HepG2 (cell line): ENCODE results near the gene PALM. TPM values are rescaled to one million over a fixed set of nuclear protein-coding genes. Genes with fewer than 3 reads are reported as not detected.
A peak's percentile ranks its signal among the peaks of the same experiment; 100 is the strongest.

Source experiments
- ATAC-seq: fragments of 200-7000 bp; cut with Tn5 transposase; 3 replicates; pipeline ENCODE4 v1.9.1; 2020; ENCODE audit warnings: mild to moderate bottlenecking, moderate library complexity
- BruUV-seq: library from RNA; stranded (reverse); fragments of 400-500 nt; replicated peaks from 2 replicates; lab custom pipeline; 2021; lab: Mats Ljungman, UMichigan
- CTCF ChIA-PET: fragments of 300-600 bp; formaldehyde crosslinking; extraction: SDS; loops from one replicate; lab custom pipeline; 2021; ENCODE audit warnings: low total read pairs, inconsistent platforms, low intra/inter-chr PET ratio; lab: Yijun Ruan, JAX
- POLR2A ChIA-PET: fragments of 350-600 bp; sonication (Branson Sonifier 250); formaldehyde crosslinking; loops from one replicate; lab custom pipeline; 2020; ENCODE audit warnings: antibody characterized with exemption, inconsistent platforms; lab: Yijun Ruan, JAX
- DNase-seq: peaks from one replicate; pipeline ENCODE4 v3.0.0-alpha.2; 2015; ENCODE audit warnings: low spot score
- FAIRE-seq: peaks from 3 replicates; lab custom pipeline; 2011; peaks lifted over from hg19 to GRCh38; lab: Jason Lieb, UNC
- H2AFZ ChIP-seq: one replicate; pipeline ENCODE4 v1.6.1; 2011; ENCODE audit warnings: low read length, inconsistent platforms
- H3K27ac ChIP-seq: fragments of 300-600 bp; 3 replicates; pipeline ENCODE4 v1.8.0; 2011; ENCODE audit warnings: mixed run types, mild to moderate bottlenecking, mixed read lengths, low read length, inconsistent platforms; ENCODE audit not compliant: insufficient read depth; ENCODE audit errors: extremely low read length
- H3K27me3 ChIP-seq, 2 experiments: fragments of 200-600 bp in 1 of 2; 2 replicates in 1 of 2; 3 replicates in 1 of 2; pipeline versions ENCODE4 v1.6.0 to v1.8.0; 2011; ENCODE audit warnings: low read length in 2 of 2, mild to moderate bottlenecking in 2 of 2, moderate library complexity in 2 of 2, inconsistent platforms in 1 of 2; ENCODE audit not compliant: insufficient read depth in 2 of 2, control insufficient read depth in 1 of 2
- H3K36me3 ChIP-seq, 2 experiments: fragments of 200-600 bp in 1 of 2; replicated peaks in 1 of 2; 2 replicates in 1 of 2; 3 replicates in 1 of 2; pipeline versions ENCODE4 v1.5.1 to v1.8.0; 2011; ENCODE audit warnings: low read length in 2 of 2, inconsistent platforms in 1 of 2; ENCODE audit not compliant: insufficient read depth in 2 of 2, control insufficient read depth in 1 of 2
- H3K4me1 ChIP-seq: 2 replicates; pipeline ENCODE4 v1.5.1; 2012; ENCODE audit warnings: low read length, inconsistent platforms; ENCODE audit not compliant: insufficient read depth
- H3K4me2 ChIP-seq: 2 replicates; pipeline ENCODE4 v1.6.0; 2011; ENCODE audit warnings: low read depth, low read length, inconsistent platforms
- H3K4me3 ChIP-seq, 3 experiments: fragments of 200-600 bp in 1 of 3; sonication (generic), shearing (Covaris generic) in 1 of 3; replicated peaks in 1 of 3; 2 replicates each; pipeline ENCODE4 v1.5.1; 2011 to 2016; ENCODE audit warnings: low read length in 3 of 3, inconsistent platforms in 2 of 3, low read depth in 2 of 3, mild to moderate bottlenecking in 2 of 3, control low read depth in 1 of 3, mixed read lengths in 1 of 3; ENCODE audit not compliant: insufficient read depth in 1 of 3
- H3K79me2 ChIP-seq: one replicate; pipeline ENCODE4 v1.6.1; 2011; ENCODE audit warnings: low read length, inconsistent platforms; ENCODE audit not compliant: insufficient read depth
- H3K9ac ChIP-seq: 2 replicates; pipeline ENCODE4 v1.6.0; 2011; ENCODE audit warnings: mild to moderate bottlenecking, low read depth, low read length, inconsistent platforms; ENCODE audit not compliant: insufficient read depth
- H3K9me3 ChIP-seq: 2 replicates; pipeline ENCODE4 v1.5.1; 2012; ENCODE audit warnings: mild to moderate bottlenecking, low read length
- H4K20me1 ChIP-seq: 2 replicates; pipeline ENCODE4 v1.6.0; 2011; ENCODE audit warnings: inconsistent platforms, mild to moderate bottlenecking, low read length, moderate library complexity; ENCODE audit not compliant: insufficient read depth
- ATF7 ChIP-seq, 2 experiments: fragments of 450-650 bp in 1 of 2; sonication (generic) in 1 of 2; formaldehyde crosslinking in 1 of 2; IDR thresholded peaks; 2 replicates each; pipeline versions ENCODE4 v1.4.0 to v1.6.1; 2016 to 2020; ENCODE audit warnings: antibody characterized with exemption in 1 of 2, mild to moderate bottlenecking in 1 of 2, missing genetic modification reagents in 1 of 2
- MAFG ChIP-seq: sonication (generic); formaldehyde crosslinking; IDR thresholded peaks from 2 replicates; pipeline ENCODE4 v1.5.1; 2020; ENCODE audit warnings: mild to moderate bottlenecking, missing genetic modification reagents
- MTA3 ChIP-seq: sonication (generic); formaldehyde crosslinking; IDR thresholded peaks from 2 replicates; pipeline ENCODE4 v1.4.0; 2020; ENCODE audit warnings: missing genetic modification reagents
- PHF8 ChIP-seq: sonication (generic); formaldehyde crosslinking; IDR thresholded peaks from 2 replicates; pipeline ENCODE4 v1.5.0; 2020; ENCODE audit warnings: missing genetic modification reagents
- RAD21 ChIP-seq: fragments of 450-650 bp; formaldehyde crosslinking; IDR thresholded peaks from 2 replicates; pipeline ENCODE4 v1.5.0; 2020; ENCODE audit warnings: mild to moderate bottlenecking
- REPIN1 ChIP-seq: sonication (generic); formaldehyde crosslinking; IDR thresholded peaks from 2 replicates; pipeline ENCODE4 v1.8.0; 2022; ENCODE audit warnings: missing genetic modification reagents, low read depth, mild to moderate bottlenecking, borderline replicate concordance
- SAP130 ChIP-seq: IDR thresholded peaks from 2 replicates; pipeline ENCODE4 v1.6.1; 2016; ENCODE audit warnings: low read depth
- SRY ChIP-seq: sonication (generic); formaldehyde crosslinking; IDR thresholded peaks from 2 replicates; pipeline ENCODE4 v1.8.0; 2022; ENCODE audit warnings: mild to moderate bottlenecking, missing genetic modification reagents
- XRCC5 ChIP-seq: fragments of 200-400 bp; formaldehyde crosslinking; optimal IDR thresholded peaks from 2 replicates; pipeline ENCODE3; 2017; ENCODE audit warnings: mild to moderate bottlenecking, low read length
- ZFX ChIP-seq: sonication (generic); formaldehyde crosslinking; IDR thresholded peaks from 2 replicates; pipeline ENCODE4 v1.4.0; 2020; ENCODE audit warnings: mild to moderate bottlenecking, low read depth, missing genetic modification reagents, moderate library complexity
- ZFY ChIP-seq: sonication (generic); formaldehyde crosslinking; IDR thresholded peaks from 2 replicates; pipeline ENCODE4 v1.4.0; 2020; ENCODE audit warnings: missing genetic modification reagents
- ZKSCAN1 ChIP-seq: fragments of 150-350 bp; IDR thresholded peaks from 2 replicates; pipeline ENCODE4 v1.6.1; 2014; ENCODE audit warnings: low read length
- ZMYM3 ChIP-seq: sonication (generic); formaldehyde crosslinking; IDR thresholded peaks from 2 replicates; pipeline ENCODE4 v1.5.1; 2020; ENCODE audit warnings: mild to moderate bottlenecking, missing genetic modification reagents
- ZNF292 ChIP-seq: sonication (generic); formaldehyde crosslinking; IDR thresholded peaks from 2 replicates; pipeline ENCODE4 v1.8.1; 2022; ENCODE audit warnings: mild to moderate bottlenecking, low read depth, missing genetic modification reagents, borderline replicate concordance
- ZNF354B ChIP-seq: sonication (generic); formaldehyde crosslinking; IDR thresholded peaks from 2 replicates; pipeline ENCODE4 v1.8.0; 2022; ENCODE audit warnings: mild to moderate bottlenecking, missing genetic modification reagents
- ZNF772 ChIP-seq: sonication (generic); formaldehyde crosslinking; IDR thresholded peaks from 2 replicates; pipeline ENCODE4 v1.5.0; 2020; ENCODE audit warnings: mild to moderate bottlenecking, missing genetic modification reagents
- WGBS: methylation state at CpG from one replicate; pipeline ENCODE4 v1.1.6; 2017; ENCODE audit warnings: low lambda C conversion rate; 5-methylcytosine and 5-hydroxymethylcytosine counted together
- in situ Hi-C: cut with HindIII; loops from 2 replicates; pipeline ENCODE4 v1.10.0; 2017; ENCODE audit warnings: low pct_unique_long_range_greater_than_20kb; ENCODE audit not compliant: extremely low pct_ligation_motif_present
- intact Hi-C: fragments of 100-400 bp; cut with micrococcal nuclease; formaldehyde crosslinking; loops from one replicate; pipeline ENCODE4 v1.10.0; 2022; ENCODE audit not compliant: unreplicated experiment
- polyA plus RNA-seq, 8 experiments: library from polyadenylated mRNA; depleted of rRNA in 3 of 8; stranded (reverse) in 7 of 8; unstranded in 1 of 8; fragments of >200 nt; fragmentation: Illumina TruSeq in 4 of 8; extraction: Trizol in 4 of 8; gene quantifications; 2 replicates each; pipeline versions ENCODE4 v1.2.1 to v1.2.3, GENCODE V29; 2011 to 2016; ENCODE audit warnings: low read depth in 4 of 8, missing spikeins in 1 of 8, mixed read lengths in 1 of 8; ENCODE audit not compliant: insufficient read depth in 1 of 8
- total RNA-seq, 5 experiments: library from RNA; depleted of rRNA; stranded (reverse); fragments of >200 nt; fragmentation: Illumina TruSeq; extraction: Trizol; gene quantifications; 2 replicates each; pipeline ENCODE4 v1.2.3, GENCODE V29; 2016; ENCODE audit warnings: low read depth in 1 of 5
- TF ChIP-seq, protein P1 (sequence below): sonication (generic); formaldehyde crosslinking; IDR thresholded peaks from 2 replicates; pipeline ENCODE4 v1.4.0; 2020; ENCODE audit warnings: missing genetic modification reagents; ENCODE audit errors: not compliant biosample characterization
- TF ChIP-seq, protein P2 (sequence below): sonication (generic); formaldehyde crosslinking; IDR thresholded peaks from 2 replicates; pipeline ENCODE4 v1.5.1; 2020; ENCODE audit warnings: mild to moderate bottlenecking, missing genetic modification reagents, moderate library complexity

Gene PALM
- total and polyA plus RNA-seq, 2 of the 13 experiments (the other 11 are each of a cell fraction or from before 2014, with no cell fraction given), result 4.0 to 9.7 TPM

DNA sequence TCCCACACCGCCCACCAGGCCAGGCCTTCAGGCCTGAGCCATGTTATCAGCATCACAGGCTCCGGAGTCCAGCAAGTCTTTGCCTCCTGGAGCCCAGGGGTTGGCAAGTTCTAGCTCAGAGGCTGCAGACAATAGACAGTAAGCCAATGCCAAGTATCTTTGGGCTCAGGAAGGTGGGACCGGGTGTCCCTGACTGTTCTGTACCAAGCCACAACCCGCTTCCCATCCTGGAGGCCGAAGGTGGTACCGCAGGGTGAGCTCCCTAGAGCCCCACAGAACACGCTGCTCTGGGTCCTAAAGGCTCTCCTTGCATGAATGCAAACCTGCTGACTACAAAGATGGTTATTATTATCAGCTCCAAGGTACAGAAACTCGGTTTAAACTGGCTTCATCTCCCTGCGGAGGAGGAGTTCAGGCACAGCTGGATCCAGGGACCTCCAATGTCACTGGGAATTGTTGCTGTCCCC, 38.1 kb upstream of the PALM start:
- H3K9ac ChIP-seq, result no peak overlapping the region
- 12% methylated on average over 5 of the region's 9 CpGs for WGBS
- ATAC-seq (peak; percentile 89), FAIRE-seq (peak; percentile 44), DNase-seq (peak; percentile 75)
- no peak overlapping the region for H3K27ac ChIP-seq
- intact Hi-C loops, result no loop called here
- H3K36me3 ChIP-seq, result no peaks in the 10 kb centered on the region
- no peak overlapping the region for H2AFZ ChIP-seq
- in situ Hi-C loops, result no loop called here
- ChIA-PET POLR2A (interaction anchor here (0.9 to 2.8 kb wide), 8 partner anchors 9 to 68 kb away, joined by 3 to 13 read pairs (median 4); no protein-coding TSS in a partner anchor), CTCF (no interaction called here)
- no peaks in the 10 kb centered on the region for H3K79me2 ChIP-seq
- peak overlapping the region in 1 of 3 experiments; percentile 46; a peak in 1 of 6 replicates for H3K4me3 ChIP-seq
- BruUV-seq, result no TSS peak
- H3K27me3 ChIP-seq, result 0 out of 5 replicates have a peak, but pooled peaks cover 0 to under 1% of the 10 kb centered on the region in 2 experiments
- H3K4me2 ChIP-seq, result peak overlapping the region; percentile 62
- H4K20me1 ChIP-seq, result no peaks in the 10 kb centered on the region
- H3K9me3 ChIP-seq, result no peaks in the 10 kb centered on the region; the same call in 1 of the 2 replicates
- peaks cover 77% of the 10 kb centered on the region for H3K4me1 ChIP-seq
- TF ChIP-seq, protein P1, sequence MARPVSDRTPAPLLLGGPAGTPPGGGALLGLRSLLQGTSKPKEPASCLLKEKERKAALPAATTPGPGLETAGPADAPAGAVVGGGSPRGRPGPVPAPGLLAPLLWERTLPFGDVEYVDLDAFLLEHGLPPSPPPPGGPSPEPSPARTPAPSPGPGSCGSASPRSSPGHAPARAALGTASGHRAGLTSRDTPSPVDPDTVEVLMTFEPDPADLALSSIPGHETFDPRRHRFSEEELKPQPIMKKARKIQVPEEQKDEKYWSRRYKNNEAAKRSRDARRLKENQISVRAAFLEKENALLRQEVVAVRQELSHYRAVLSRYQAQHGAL, result no peak
- TF ChIP-seq ATF7 (IDR thresholded peaks at IDR 0.05), result no peak
- TF ChIP-seq ATF7 (CRISPR knock-in tag; IDR thresholded peaks at IDR 0.05), result no peak
- peak; percentile 58; the same call in 1 of the 2 replicates for TF ChIP-seq ZFY (CRISPR knock-in tag)
- TF ChIP-seq ZFX, result peak; percentile 52; the same call in 1 of the 2 replicates
- TF ChIP-seq, protein P2, sequence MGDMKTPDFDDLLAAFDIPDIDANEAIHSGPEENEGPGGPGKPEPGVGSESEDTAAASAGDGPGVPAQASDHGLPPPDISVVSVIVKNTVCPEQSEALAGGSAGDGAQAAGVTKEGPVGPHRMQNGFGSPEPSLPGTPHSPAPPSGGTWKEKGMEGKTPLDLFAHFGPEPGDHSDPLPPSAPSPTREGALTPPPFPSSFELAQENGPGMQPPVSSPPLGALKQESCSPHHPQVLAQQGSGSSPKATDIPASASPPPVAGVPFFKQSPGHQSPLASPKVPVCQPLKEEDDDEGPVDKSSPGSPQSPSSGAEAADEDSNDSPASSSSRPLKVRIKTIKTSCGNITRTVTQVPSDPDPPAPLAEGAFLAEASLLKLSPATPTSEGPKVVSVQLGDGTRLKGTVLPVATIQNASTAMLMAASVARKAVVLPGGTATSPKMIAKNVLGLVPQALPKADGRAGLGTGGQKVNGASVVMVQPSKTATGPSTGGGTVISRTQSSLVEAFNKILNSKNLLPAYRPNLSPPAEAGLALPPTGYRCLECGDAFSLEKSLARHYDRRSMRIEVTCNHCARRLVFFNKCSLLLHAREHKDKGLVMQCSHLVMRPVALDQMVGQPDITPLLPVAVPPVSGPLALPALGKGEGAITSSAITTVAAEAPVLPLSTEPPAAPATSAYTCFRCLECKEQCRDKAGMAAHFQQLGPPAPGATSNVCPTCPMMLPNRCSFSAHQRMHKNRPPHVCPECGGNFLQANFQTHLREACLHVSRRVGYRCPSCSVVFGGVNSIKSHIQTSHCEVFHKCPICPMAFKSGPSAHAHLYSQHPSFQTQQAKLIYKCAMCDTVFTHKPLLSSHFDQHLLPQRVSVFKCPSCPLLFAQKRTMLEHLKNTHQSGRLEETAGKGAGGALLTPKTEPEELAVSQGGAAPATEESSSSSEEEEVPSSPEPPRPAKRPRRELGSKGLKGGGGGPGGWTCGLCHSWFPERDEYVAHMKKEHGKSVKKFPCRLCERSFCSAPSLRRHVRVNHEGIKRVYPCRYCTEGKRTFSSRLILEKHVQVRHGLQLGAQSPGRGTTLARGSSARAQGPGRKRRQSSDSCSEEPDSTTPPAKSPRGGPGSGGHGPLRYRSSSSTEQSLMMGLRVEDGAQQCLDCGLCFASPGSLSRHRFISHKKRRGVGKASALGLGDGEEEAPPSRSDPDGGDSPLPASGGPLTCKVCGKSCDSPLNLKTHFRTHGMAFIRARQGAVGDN (CRISPR knock-in tag), result peak; percentile 49
- TF ChIP-seq MAFG, result no peak
- peak; percentile 79 for TF ChIP-seq XRCC5
- 0 out of 2 replicates have a peak, but pooled peaks have one; percentile 39 for TF ChIP-seq PHF8
- TF ChIP-seq REPIN1 (CRISPR knock-in tag), result 0 out of 2 replicates have a peak, but pooled peaks have one; percentile 48
- no peak for TF ChIP-seq ZNF354B (CRISPR knock-in tag)
- TF ChIP-seq SRY, result no peak
- TF ChIP-seq ZMYM3 (CRISPR knock-in tag), result peak; percentile 97
- peak; percentile 56; the same call in 1 of the 2 replicates for TF ChIP-seq ZNF292 (CRISPR knock-in tag)
- TF ChIP-seq MTA3 (CRISPR knock-in tag), result no peak
- TF ChIP-seq ZKSCAN1, result 0 out of 2 replicates have a peak, but pooled peaks have one; percentile 42
- TF ChIP-seq RAD21 (CRISPR knock-in tag), result 0 out of 2 replicates have a peak, but pooled peaks have one; percentile 32
- peak; percentile 28; the same call in 1 of the 2 replicates for TF ChIP-seq ZNF772 (CRISPR knock-in tag)
- peak; percentile 21; the same call in 1 of the 2 replicates for TF ChIP-seq SAP130 (CRISPR knock-in tag)
